ENCODE results near the gene TCTN3. TPM values are rescaled to one million over a fixed set of nuclear protein-coding genes. Genes with fewer than 3 reads are reported as not detected.
"Not testable (repeated sequence)": the region's sequence is repeated elsewhere in the genome, so short reads cannot be mapped to it uniquely, and the experiment has no call there.

The TCTN3 gene
- total RNA-seq, 2 donors from 2014 or later, result 27.7 to 44.9 TPM

GRCh38 chr10:95691281-95691680 is 2.4 kb downstream of the TCTN3 start:
- no peak for TF ChIP-seq CTCF (IDR thresholded peaks at IDR 0.05)
- TF ChIP-seq POLR2AphosphoS5 (IDR thresholded peaks at IDR 0.05), result no peak
- no peak for TF ChIP-seq POLR2A (IDR thresholded peaks at IDR 0.05)
- Histone ChIP-seq H3K9me3 (no peaks in the 10 kb centered on the region), H3K4me3 (no peak overlapping the region), H3K36me3 (peaks cover 0 to 11% of the 10 kb centered on the region in 2 donors), H3K4me1 (replicated peaks) (peaks cover 5% of the 10 kb centered on the region), H3K27me3 (replicated peaks; ENCODE audit: insufficient read depth) (no peaks in the 10 kb centered on the region), H3K27ac (no peak overlapping the region)
- 94% methylated on average over 2 of the region's 2 CpGs for WGBS
- intact Hi-C loops (cut with DNase I), result no loop called here
- no peak for DNase-seq (ENCODE audit: low spot score)

- Histone ChIP-seq H3K4me3 (no peak overlapping the region), H3K4me1 (replicated peaks) (peaks cover 5% of the 10 kb centered on the region), H3K27me3 (replicated peaks; ENCODE audit: insufficient read depth) (no peaks in the 10 kb centered on the region), H3K36me3 (peaks cover 0 to 15% of the 10 kb centered on the region in 2 donors), H3K9me3 (no peaks in the 10 kb centered on the region), H3K27ac (no peak overlapping the region)
- TF ChIP-seq CTCF (IDR thresholded peaks at IDR 0.05) (no peak), POLR2AphosphoS5 (IDR thresholded peaks at IDR 0.05) (no peak), POLR2A (IDR thresholded peaks at IDR 0.05) (no peak)
- WGBS, result 67% methylated on average over 2 of the region's 2 CpGs
- intact Hi-C loops (cut with DNase I), result no loop called here
- no peak for DNase-seq (ENCODE audit: low spot score)
These were observed 5.1 kb downstream of the TCTN3 start for GRCh38 chr10:95688648-95689047.

DNA sequence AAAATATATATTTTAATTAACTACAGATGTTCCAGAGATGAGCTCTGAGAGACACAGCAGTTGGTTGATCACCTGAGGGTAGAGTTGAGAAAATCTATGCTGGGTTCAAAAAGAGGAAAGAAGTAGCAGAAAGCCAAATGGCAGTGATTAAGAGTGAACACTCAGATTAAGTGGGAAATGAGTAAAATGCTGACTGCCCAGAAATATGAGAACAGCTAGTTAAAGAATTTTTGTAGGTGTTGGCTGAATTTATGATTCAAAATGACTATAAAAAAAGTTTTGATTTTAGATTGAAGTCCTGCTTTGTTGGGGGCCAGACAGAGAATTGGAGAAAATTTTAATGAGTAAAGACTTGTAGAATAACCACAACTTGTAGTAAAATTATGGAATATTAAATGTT is 9.8 kb downstream of the TCTN3 start:
- intact Hi-C loops (cut with DNase I), result no loop called here
- Histone ChIP-seq H3K27me3 (replicated peaks; ENCODE audit: insufficient read depth) (no peaks in the 10 kb centered on the region), H3K4me1 (replicated peaks) (no peaks in the 10 kb centered on the region), H3K27ac (no peak overlapping the region), H3K36me3 (peaks cover 0 to 15% of the 10 kb centered on the region in 2 donors), H3K4me3 (no peak overlapping the region), H3K9me3 (no peaks in the 10 kb centered on the region)
- TF ChIP-seq POLR2A (IDR thresholded peaks at IDR 0.05), result no peak
- no peak for TF ChIP-seq CTCF (IDR thresholded peaks at IDR 0.05)
- no peak for TF ChIP-seq POLR2AphosphoS5 (IDR thresholded peaks at IDR 0.05)
- no peak for DNase-seq (ENCODE audit: low spot score)

- no peak overlapping the region for H3K4me3 ChIP-seq
- 45% methylated on average over 1 of the region's 1 CpG for WGBS
- no peaks in the 10 kb centered on the region for H3K27me3 ChIP-seq (replicated peaks; ENCODE audit: insufficient read depth)
- intact Hi-C loops (cut with DNase I), result no loop called here
- DNase-seq (ENCODE audit: low spot score), result no peak
- no peak overlapping the region for H3K27ac ChIP-seq
- H3K9me3 ChIP-seq, result no peaks in the 10 kb centered on the region
- no peaks in the 10 kb centered on the region for H3K4me1 ChIP-seq (replicated peaks)
- TF ChIP-seq CTCF (IDR thresholded peaks at IDR 0.05), result no peak
- TF ChIP-seq POLR2A (IDR thresholded peaks at IDR 0.05), result no peak
- no peak for TF ChIP-seq POLR2AphosphoS5 (IDR thresholded peaks at IDR 0.05)
- no peaks in the 10 kb centered on the region for H3K36me3 ChIP-seq
These were observed 18.2 kb downstream of the TCTN3 start for GRCh38 chr10:95675403-95676116.

DNA sequence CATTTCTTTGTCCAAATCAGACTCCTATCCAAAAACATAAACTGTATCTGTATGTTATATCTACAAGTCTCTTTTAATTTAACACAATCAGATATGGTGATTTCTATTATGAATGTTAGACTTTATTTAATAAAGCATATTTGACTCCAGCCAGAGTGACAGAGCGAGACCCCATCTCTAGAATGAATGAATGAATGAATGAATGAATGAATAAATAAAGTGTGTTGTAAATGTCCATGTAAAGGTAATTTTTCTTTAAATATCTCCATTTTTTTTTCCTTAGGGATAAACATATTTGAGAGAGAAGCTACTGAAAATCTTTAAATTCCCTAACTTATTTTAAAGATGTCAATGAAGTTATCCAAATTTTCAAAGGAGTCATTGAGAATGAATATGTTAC is 19.1 kb downstream of the TCTN3 start:
- no peaks in the 10 kb centered on the region for H3K27me3 ChIP-seq (replicated peaks; ENCODE audit: insufficient read depth)
- no peak for TF ChIP-seq POLR2AphosphoS5 (IDR thresholded peaks at IDR 0.05)
- no peak for TF ChIP-seq POLR2A (IDR thresholded peaks at IDR 0.05)
- no peak for TF ChIP-seq CTCF (IDR thresholded peaks at IDR 0.05)
- no peaks in the 10 kb centered on the region for H3K9me3 ChIP-seq
- no peaks in the 10 kb centered on the region for H3K4me1 ChIP-seq (replicated peaks)
- 96% methylated on average over 1 of the region's 1 CpG for WGBS
- no peak overlapping the region for H3K27ac ChIP-seq
- H3K4me3 ChIP-seq, result no peak overlapping the region
- DNase-seq (ENCODE audit: low spot score), result no peak
- H3K36me3 ChIP-seq, result no peaks in the 10 kb centered on the region
- intact Hi-C loops (cut with DNase I), result no loop called here

DNA sequence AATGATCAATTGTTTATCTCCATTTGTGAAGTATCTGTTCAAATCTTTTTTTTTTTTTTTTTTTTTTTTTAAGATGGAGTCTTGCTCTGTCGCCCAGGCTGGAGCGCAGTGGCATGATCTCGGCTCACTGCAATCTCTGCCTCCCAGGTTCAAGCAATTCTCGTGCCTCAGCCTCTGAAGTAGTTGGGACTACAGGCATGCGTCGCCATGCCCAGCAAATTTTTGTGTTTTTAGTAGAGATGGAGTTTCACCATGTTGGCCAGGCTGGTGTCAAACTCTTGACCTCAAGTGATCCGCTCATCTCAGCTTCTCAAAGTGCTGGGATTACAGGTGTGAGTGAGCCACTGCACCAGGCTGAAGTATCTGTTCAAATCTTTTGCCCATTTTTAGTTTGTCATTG is 21.1 kb downstream of the TCTN3 start:
- H3K4me3 ChIP-seq; H3K27ac ChIP-seq; H3K9me3 ChIP-seq; H3K27me3 ChIP-seq (replicated peaks; ENCODE audit: insufficient read depth); H3K36me3 ChIP-seq; H3K4me1 ChIP-seq (replicated peaks); intact Hi-C loops (cut with DNase I); DNase-seq (ENCODE audit: low spot score): not testable (repeated sequence)
- WGBS, result 92% methylated on average over 7 of the region's 7 CpGs

Measured in prostate gland (tissue), 2 donors.